DND-41 (cell line): ENCODE results near the gene RIMS1.

ENCODE experiments used
- ATAC-seq: fragments of 200-7000 bp; cut with Tn5 transposase; 3 replicates; pipeline ENCODE4 v1.9.1; 2021; ENCODE audit warnings: low read depth; ENCODE audit not compliant: insufficient read depth
- DNase-seq: peaks from one replicate; pipeline ENCODE4 v3.0.0-alpha.2; 2020
- H2AFZ ChIP-seq: 2 replicates; pipeline ENCODE4 v1.6.0; 2012; ENCODE audit warnings: low read depth, low read length
- H3K27ac ChIP-seq: 2 replicates; pipeline ENCODE4 v1.5.1; 2012; ENCODE audit warnings: low read length, inconsistent platforms
- H3K27me3 ChIP-seq: fragments of 200-600 bp; sonication (generic); 2 replicates; pipeline ENCODE4 v1.6.0; 2012; ENCODE audit warnings: low read length, mild to moderate bottlenecking, inconsistent platforms; ENCODE audit not compliant: insufficient read depth, poor library complexity
- H3K36me3 ChIP-seq: 2 replicates; pipeline ENCODE4 v1.5.1; 2012; ENCODE audit warnings: low read length, inconsistent platforms; ENCODE audit not compliant: insufficient read depth
- H3K4me1 ChIP-seq: 2 replicates; pipeline ENCODE4 v1.5.1; 2012; ENCODE audit warnings: mild to moderate bottlenecking, low read length; ENCODE audit not compliant: insufficient read depth
- H3K4me2 ChIP-seq: 2 replicates; pipeline ENCODE4 v1.6.0; 2012; ENCODE audit warnings: mild to moderate bottlenecking, moderate library complexity, low read length, inconsistent platforms; ENCODE audit not compliant: insufficient read depth
- H3K4me3 ChIP-seq, 2 experiments: fragments of 200-600 bp in 1 of 2; shearing (Covaris generic) in 1 of 2; 2 replicates each; pipeline ENCODE4 v1.5.1; 2012 to 2016; ENCODE audit warnings: inconsistent platforms in 2 of 2, low read length in 2 of 2, mild to moderate bottlenecking in 2 of 2, low read depth in 1 of 2, moderate library complexity in 1 of 2
- H3K79me2 ChIP-seq: 2 replicates; pipeline ENCODE4 v1.6.0; 2012; ENCODE audit warnings: low read length, inconsistent platforms; ENCODE audit not compliant: insufficient read depth
- H3K9ac ChIP-seq: 2 replicates; pipeline ENCODE4 v1.6.0; 2012; ENCODE audit warnings: low read depth, mild to moderate bottlenecking, inconsistent platforms, low read length, moderate library complexity
- H3K9me3 ChIP-seq: 2 replicates; pipeline ENCODE4 v1.5.1; 2012; ENCODE audit warnings: low read length, moderate library complexity, mild to moderate bottlenecking, inconsistent platforms; ENCODE audit not compliant: insufficient read depth, severe bottlenecking
- H4K20me1 ChIP-seq: 2 replicates; pipeline ENCODE4 v1.6.0; 2012; ENCODE audit warnings: low read length; ENCODE audit not compliant: insufficient read depth
- CTCF ChIP-seq: IDR thresholded peaks from 2 replicates; pipeline ENCODE4 v1.5.1; 2012; ENCODE audit warnings: borderline replicate concordance, low read length, moderate library complexity, mild to moderate bottlenecking; ENCODE audit not compliant: poor library complexity, severe bottlenecking; ENCODE audit errors: extremely low read depth
- EZH2 ChIP-seq: IDR thresholded peaks from 3 replicates; pipeline ENCODE4 v1.6.1; 2012; ENCODE audit warnings: borderline replicate concordance, low read depth, mild to moderate bottlenecking, moderate library complexity, low read length, inconsistent platforms; ENCODE audit not compliant: severe bottlenecking

RIMS1 gene

DNA sequence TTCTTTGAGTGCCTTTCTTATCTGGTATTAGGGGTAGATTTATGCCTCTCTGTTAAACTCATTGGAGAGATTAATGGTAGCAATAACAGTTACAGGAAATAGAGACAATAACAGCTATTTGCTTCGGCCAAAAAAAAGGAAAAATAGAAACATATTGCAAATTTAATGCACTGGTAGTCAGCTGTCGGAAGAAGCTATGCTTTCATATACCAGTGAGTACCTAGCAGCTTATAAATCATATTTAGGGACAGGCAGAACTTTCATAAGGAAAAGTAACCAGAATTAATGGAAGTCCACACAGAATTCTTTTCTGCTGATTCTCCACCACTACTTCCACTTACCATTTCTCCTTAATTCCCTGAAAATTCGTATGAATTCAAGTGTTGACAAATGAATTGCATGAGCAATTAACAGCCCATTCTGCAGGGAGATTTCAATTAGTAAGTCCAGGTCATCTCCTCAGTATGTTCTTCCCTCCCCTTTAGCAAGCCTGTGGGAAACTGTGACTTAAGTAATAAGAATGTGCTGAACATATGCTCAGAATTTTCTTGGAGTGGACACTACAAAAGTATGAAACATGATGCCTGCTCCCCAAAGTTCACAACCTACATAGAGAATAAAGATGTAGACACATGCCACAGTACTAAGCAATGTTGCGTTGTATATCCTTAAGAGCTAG lies 538.8 kb downstream of the RIMS1 start:
- peaks cover 2% of the 10 kb centered on the region for H3K27me3 ChIP-seq
- H3K4me1 ChIP-seq = no peaks in the 10 kb centered on the region
- H3K36me3 ChIP-seq = no peaks in the 10 kb centered on the region
- no peak overlapping the region for H3K4me3 ChIP-seq
- H3K4me2 ChIP-seq = no peak overlapping the region
- H3K27ac ChIP-seq = no peak overlapping the region
- H3K9ac ChIP-seq = no peak overlapping the region
- DNase-seq (no peak), ATAC-seq (no peak)
- no peak for TF ChIP-seq EZH2
- TF ChIP-seq CTCF = no peak
- no peak overlapping the region for H2AFZ ChIP-seq
- H3K79me2 ChIP-seq = no peaks in the 10 kb centered on the region
- H3K9me3 ChIP-seq = no peaks in the 10 kb centered on the region
- no peaks in the 10 kb centered on the region for H4K20me1 ChIP-seq

GRCh38 chr6:72440611-72441010 lies 554.3 kb downstream of the RIMS1 start:
- Histone ChIP-seq H3K4me3 (no peak overlapping the region), H3K27ac (no peak overlapping the region), H3K36me3 (no peaks in the 10 kb centered on the region), H3K27me3 (peaks cover 9% of the 10 kb centered on the region), H2AFZ (no peak overlapping the region), H3K9ac (no peak overlapping the region), H3K4me2 (no peak overlapping the region), H3K4me1 (no peaks in the 10 kb centered on the region), H3K79me2 (no peaks in the 10 kb centered on the region), H3K9me3 (no peaks in the 10 kb centered on the region), H4K20me1 (no peaks in the 10 kb centered on the region)
- ATAC-seq = no peak
- no peak for DNase-seq
- TF ChIP-seq EZH2 (no peak), CTCF (no peak)

DNA sequence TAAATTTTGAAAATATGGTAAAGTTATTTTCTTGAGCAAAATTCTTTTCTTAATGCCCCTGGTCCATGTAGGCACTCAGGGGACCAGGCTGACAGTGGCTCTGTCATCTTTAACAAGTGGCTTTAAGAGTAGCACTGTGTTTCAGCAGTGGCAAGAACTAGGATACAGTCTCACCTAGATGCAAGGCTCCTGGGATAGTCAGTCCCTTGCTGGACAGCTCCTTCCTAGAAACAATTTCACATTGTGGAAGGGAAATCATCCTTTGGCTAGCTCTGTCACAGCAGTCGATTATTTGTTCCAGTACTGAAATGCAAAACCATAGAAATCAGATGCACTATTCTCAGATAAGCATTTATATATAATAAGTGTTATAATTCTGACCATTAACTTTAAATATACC lies 560.1 kb downstream of the RIMS1 start:
- Histone ChIP-seq H3K27me3 (peaks cover 9% of the 10 kb centered on the region), H3K4me2 (no peak overlapping the region), H3K36me3 (no peaks in the 10 kb centered on the region), H2AFZ (no peak overlapping the region), H3K27ac (no peak overlapping the region), H4K20me1 (no peaks in the 10 kb centered on the region), H3K4me3 (no peak overlapping the region), H3K4me1 (no peaks in the 10 kb centered on the region), H3K79me2 (no peaks in the 10 kb centered on the region), H3K9me3 (no peaks in the 10 kb centered on the region), H3K9ac (no peak overlapping the region)
- no peak for ATAC-seq
- TF ChIP-seq EZH2 (no peak), CTCF (no peak)
- no peak for DNase-seq
